HG03571 (cell line): ENCODE results near the gene CABP7.
A peak's percentile ranks its signal among the peaks of the same experiment; 100 is the strongest.
"Not testable (repeated sequence)": the region's sequence is repeated elsewhere in the genome, so short reads cannot be mapped to it uniquely, and the experiment has no call there.

Source experiments
- ATAC-seq: cut with Tn5 transposase; IDR thresholded peaks from one replicate; pipeline ENCODE4 v1.9.1; 2021; ENCODE audit not compliant: unreplicated experiment

The CABP7 gene

GRCh38 chr22:29744902-29745301, 25.1 kb downstream of the CABP7 start:
- ATAC-seq, result no peak

- no peak for ATAC-seq
Measured at GRCh38 chr22:29747832-29748231, 28.0 kb downstream of the CABP7 start.

GRCh38 chr22:29748248-29748893, 28.6 kb downstream of the CABP7 start:
- ATAC-seq, result no peak

GRCh38 chr22:29750029-29750428, 30.2 kb downstream of the CABP7 start:
- no peak for ATAC-seq

- no peak for ATAC-seq
Measured at GRCh38 chr22:29750559-29751538, 31.0 kb downstream of the CABP7 start.

- no peak for ATAC-seq
Measured at GRCh38 chr22:29751669-29752068, 31.9 kb downstream of the CABP7 start.

- no peak for ATAC-seq
Measured at GRCh38 chr22:29753808-29754657, 34.2 kb downstream of the CABP7 start.

GRCh38 chr22:29754658-29755395, 35.0 kb downstream of the CABP7 start:
- not testable (repeated sequence) for ATAC-seq

- no peak for ATAC-seq
Measured at GRCh38 chr22:29755889-29756288, 36.1 kb downstream of the CABP7 start.

GRCh38 chr22:29756341-29756740, 36.5 kb downstream of the CABP7 start:
- ATAC-seq, result no peak

- ATAC-seq, result no peak
Measured at GRCh38 chr22:29757096-29757495, 37.3 kb downstream of the CABP7 start.

- no peak for ATAC-seq
Measured at GRCh38 chr22:29758068-29758622, 38.3 kb downstream of the CABP7 start.

- no peak for ATAC-seq
Measured at GRCh38 chr22:29758959-29759358, 39.2 kb downstream of the CABP7 start.

GRCh38 chr22:29762263-29762662, 42.5 kb downstream of the CABP7 start:
- ATAC-seq, result no peak

- ATAC-seq, result peak; percentile 6
Measured at GRCh38 chr22:29765905-29766631, 46.3 kb downstream of the CABP7 start.

GRCh38 chr22:29766632-29767170, 46.9 kb downstream of the CABP7 start, which contains the start of gene ZMAT5:
Gene ZMAT5, minus strand, starts transcription at chr22:29767007. Its CDS starts 18,463 bp downstream, at chr22:29748544.
- ATAC-seq, result peak; percentile 79

GRCh38 chr22:29767171-29768051, 47.6 kb downstream of the CABP7 start, which contains the start of gene UQCR10:
Gene UQCR10, plus strand, starts transcription at chr22:29767369. Its CDS starts 30 bp downstream, at chr22:29767399.
- peak; percentile 74 for ATAC-seq
